GM21390 (cell line): ENCODE data around the gene LMTK3.

ENCODE experiments used
- ATAC-seq: cut with Tn5 transposase; IDR thresholded peaks from one replicate; pipeline ENCODE4 v1.9.1; 2021; ENCODE audit not compliant: unreplicated experiment

LMTK3 gene

GRCh38 chr19:48511800-48512503 is at the start of gene LMTK3:
Gene LMTK3 (minus strand): TSS chr19:48511835. CDS start chr19:48511576, 259 bp downstream.
- no peak for ATAC-seq

GRCh38 chr19:48561412-48561811 is 49.8 kb upstream of the LMTK3 start:
- ATAC-seq, result no peak

GRCh38 chr19:48560095-48560530 is 48.5 kb upstream of the LMTK3 start:
- ATAC-seq, result no peak

GRCh38 chr19:48558018-48558684 is 46.5 kb upstream of the LMTK3 start:
- ATAC-seq, result no peak

GRCh38 chr19:48556825-48557224 is 45.2 kb upstream of the LMTK3 start:
- ATAC-seq, result no peak

GRCh38 chr19:48556163-48556562 is 44.5 kb upstream of the LMTK3 start:
- no peak for ATAC-seq

GRCh38 chr19:48554385-48555091 is 42.9 kb upstream of the LMTK3 start:
- no peak for ATAC-seq

- no peak for ATAC-seq
Measured at GRCh38 chr19:48553676-48554384, 42.2 kb upstream of the LMTK3 start.

- no peak for ATAC-seq
Measured at GRCh38 chr19:48552406-48553322, 41.0 kb upstream of the LMTK3 start.

GRCh38 chr19:48551437-48552302 is 40.0 kb upstream of the LMTK3 start, which contains the start of gene SULT2B1:
Gene SULT2B1 (plus strand): TSS chr19:48552172. CDS start chr19:48552253, 81 bp downstream.
- no peak for ATAC-seq

- no peak for ATAC-seq
Measured at GRCh38 chr19:48549380-48549779, 37.7 kb upstream of the LMTK3 start.

GRCh38 chr19:48548253-48548911 is 36.7 kb upstream of the LMTK3 start:
- no peak for ATAC-seq

GRCh38 chr19:48547722-48548121 is 36.1 kb upstream of the LMTK3 start:
- ATAC-seq, result no peak

GRCh38 chr19:48544856-48545750 is 33.5 kb upstream of the LMTK3 start:
- ATAC-seq, result no peak

- no peak for ATAC-seq
Measured at GRCh38 chr19:48543121-48543710, 31.6 kb upstream of the LMTK3 start.

- ATAC-seq, result no peak
Measured at GRCh38 chr19:48541813-48542212, 30.2 kb upstream of the LMTK3 start.

- ATAC-seq, result no peak
Measured at GRCh38 chr19:48540110-48540509, 28.5 kb upstream of the LMTK3 start.
